SW480 (cell line): ENCODE results near the gene NKD2.

Source experiments
- DNase-seq: peaks from one replicate; pipeline ENCODE4 v3.0.0-alpha.2; 2016; ENCODE audit warnings: low spot score

NKD2 gene

DNA sequence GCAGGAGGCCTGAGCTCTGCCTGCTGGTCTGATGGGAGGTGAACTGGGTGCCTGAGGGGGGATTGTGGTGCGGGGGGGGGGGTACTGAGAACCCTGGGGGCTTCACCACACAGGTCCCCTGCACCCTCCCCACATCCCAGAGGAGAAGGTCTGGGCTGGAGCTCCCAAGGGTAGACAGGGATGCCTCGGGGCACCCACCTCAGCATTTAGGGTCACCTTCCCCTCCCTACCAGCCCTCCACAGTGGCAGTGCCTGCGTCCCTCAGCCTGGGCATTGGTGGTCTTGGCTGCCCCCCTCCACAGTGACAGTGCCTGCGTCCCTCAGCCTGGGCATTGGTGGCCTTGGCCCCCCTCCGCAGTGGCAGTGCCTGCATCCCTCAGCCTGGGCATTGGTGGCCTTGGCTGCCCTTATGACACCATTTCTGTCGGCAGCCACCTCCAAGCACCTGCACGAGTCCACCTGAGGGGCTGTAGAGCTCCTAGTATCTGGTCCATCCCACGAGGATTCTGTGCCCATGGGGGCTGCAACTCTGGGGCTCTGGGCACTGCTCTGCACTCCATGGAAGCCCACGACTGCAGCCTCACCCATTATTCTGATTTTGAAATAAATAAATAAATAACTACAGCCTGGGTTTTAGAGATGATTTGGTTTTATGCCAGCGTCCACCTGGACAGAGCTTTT lies 21.5 kb downstream of the NKD2 start:
- DNase-seq, result no peak

DNA sequence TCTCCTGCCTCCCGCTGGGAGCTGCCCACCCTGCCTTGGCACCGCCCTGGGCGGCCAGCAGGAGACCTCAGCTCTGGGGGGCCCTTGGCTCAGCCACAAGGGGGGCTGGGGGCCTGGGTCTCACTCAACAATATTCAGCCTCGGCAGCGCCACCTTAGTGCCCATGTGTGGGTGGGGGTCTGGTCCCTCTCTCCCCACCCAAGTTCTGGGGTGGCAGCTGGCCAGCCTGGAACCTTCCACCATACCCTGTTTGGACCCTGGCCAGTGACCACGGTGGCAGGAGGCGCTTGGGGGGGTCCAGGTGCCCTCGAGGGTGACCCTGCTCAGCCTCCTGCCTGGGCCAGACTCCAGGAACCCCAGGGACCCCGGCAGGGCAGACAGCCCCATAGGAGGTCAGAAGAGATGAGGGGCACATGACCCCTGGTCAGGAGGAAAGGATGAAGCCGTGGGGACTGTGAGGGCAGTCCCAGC lies 22.2 kb downstream of the NKD2 start:
- DNase-seq, result no peak

DNA sequence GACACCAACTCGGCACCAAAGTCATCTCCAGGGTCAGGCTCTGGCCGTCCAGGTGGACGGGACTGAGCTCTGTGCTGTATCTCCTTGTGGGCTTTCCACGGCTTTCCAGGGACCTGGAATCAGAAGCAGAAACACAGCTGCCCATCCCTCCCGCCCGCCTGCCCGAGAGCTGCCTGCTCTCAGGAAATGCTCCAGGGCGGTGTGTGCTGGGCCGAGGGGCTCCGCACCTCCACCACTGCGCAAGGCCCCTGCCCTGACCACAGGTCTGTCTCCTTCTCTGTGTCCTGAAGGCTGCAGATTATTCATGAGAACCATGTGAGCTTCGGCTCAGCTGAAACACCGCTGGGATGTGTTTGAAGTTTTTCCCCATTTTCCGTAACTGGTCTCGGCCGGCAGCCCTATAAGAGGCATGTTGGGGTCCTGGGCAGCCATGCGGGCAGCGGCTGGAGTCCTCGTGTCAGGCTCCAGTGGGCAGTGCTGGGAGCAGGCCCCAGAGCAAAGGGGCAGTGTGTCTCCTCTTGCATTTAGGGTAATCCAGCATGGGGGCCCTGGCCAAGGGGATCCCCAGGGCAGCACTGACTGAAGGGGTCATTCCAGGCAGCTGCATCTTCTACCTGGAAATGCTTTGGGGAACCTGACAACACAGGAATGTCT lies 22.8 kb downstream of the NKD2 start:
- DNase-seq, result no peak

DNA sequence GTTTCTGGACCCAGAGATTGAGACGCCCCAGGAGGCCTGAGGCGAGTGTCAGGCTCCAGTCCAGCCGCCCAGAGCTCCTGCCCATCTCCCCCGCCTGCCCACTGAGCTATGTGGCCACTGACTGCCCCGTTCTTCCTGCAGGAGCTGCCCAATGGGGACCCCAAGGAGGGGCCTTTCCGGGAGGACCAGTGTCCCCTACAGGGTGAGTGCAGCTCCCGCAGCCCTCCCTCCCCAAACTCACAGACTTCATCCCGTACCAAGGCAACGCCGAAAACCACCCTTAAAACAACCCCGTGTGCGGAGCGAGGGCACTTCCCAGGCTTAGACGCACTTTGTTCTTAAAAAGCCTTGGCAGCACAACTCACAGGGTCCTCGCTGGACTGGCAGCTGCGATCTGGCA lies 23.4 kb downstream of the NKD2 start:
- no peak for DNase-seq

DNA sequence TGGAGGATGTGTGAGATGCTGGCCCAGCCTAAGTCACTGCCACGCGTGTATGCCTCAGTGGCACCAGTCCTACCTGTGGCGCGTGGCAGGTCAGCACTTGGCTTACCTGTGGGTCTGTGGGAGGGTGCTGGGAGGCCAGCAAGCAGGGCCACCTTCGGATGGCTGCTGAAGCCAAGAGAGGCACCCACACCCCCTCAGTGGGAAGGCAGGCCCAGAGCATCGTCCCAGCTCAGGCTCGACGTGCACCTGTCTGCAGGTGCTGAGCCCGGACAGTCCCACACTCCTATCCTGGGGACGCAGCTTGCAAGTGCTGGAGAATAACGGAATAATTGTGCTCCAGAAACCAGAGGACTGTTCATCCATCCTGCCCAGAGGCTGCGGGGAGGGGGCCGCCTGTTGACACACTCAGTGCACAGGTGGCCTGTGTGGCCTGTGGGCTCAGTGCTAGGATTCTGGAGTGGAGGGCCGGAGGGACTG lies 24.0 kb downstream of the NKD2 start:
- DNase-seq, result no peak

DNA sequence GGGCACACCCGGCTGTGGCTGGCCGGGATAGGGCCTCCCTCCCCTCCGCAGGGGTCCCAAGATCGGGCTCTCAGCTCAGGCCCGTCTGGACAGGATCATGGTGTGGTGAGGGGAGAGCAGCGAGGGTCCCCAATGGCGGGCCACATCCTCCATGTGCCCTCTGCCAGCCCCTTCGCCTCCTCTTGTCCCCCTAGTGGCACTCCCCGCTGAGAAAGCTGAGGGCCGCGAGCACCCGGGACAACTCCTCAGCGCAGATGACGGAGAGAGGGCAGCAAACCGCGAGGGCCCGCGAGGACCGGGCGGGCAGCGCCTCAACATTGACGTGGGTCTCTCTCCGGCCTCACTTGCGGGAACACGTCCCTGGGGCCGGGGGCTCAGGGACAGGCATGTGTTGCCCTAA lies 24.6 kb downstream of the NKD2 start:
- DNase-seq, result no peak

DNA sequence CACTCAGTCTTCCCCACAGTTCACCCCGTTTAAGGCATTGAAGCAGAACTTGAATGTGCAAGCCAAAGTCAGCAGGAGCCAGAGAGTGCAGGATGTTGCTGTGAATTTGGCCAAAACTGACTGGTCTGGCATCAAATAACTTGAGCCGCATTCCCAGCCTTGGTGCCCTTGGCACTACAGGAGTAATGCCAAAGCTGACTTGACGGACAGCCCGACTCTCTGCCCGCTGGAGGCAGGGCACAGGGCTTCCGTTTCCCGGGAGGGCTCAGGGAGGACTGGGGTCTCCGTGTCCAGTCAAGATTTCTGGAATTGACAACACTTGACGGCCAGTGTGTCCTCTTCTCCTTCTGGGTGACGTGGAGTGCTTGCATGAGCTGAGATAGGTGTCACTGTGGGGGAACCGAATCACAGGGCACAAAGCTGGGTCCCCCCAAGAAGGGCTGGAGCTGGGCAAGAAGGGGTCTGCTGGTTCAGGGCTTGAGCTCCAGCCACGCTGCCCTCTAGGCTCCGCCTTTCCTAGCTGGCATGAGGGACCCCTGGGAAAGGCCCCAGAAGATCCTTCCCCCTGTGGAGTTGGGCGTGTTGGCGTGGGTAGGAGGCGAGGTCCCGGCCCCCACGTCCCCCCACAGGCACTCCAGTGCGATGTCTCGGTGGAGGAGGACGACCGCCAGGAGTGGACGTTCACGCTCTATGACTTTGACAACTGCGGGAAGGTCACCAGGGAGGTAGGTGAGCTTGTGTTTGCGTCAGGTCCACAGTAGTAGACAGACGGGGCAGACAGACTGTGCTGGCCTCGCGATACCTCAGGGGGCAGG lies 25.2 kb downstream of the NKD2 start:
- DNase-seq, result no peak

DNA sequence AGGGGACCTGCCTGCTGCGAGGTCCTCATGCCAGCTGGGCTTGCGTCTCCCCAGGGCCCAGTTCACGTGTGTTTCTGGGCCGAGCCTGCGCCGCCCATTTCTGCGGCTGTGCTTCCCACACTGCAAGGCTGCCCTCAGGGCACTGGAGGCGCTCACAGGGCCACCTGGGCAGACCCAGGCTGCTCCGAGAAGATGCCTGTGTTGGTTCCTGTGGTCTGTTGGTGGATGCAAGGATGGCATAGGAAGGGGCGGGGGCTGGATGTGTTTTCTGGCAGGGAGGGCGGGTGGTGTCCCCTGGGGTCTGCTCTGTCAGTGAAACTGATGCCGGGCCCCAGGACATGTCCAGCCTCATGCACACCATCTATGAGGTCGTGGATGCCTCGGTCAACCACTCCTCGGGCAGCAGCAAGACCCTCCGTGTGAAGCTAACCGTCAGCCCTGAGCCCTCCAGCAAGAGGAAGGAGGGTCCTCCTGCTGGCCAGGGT lies 25.9 kb downstream of the NKD2 start:
- DNase-seq, result no peak

DNA sequence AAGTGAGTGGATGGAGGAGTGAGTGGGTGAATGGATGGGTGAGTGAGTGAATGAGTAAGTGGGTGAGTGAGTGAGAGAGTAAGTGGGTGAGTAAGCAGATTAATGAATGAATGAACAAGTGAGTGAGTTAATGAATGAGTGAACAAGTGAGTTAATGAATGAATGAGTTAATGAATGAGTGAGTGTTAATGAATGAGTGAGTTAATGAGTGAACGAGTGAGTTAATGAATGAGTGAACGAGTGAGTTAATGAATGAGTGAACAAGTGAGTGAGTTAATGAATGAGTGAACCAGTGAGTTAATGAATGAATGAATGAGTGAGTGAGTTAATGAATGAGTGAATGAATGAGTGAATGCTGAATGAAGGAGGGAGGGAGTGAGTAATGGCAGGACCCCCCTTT lies 26.4 kb downstream of the NKD2 start:
- DNase-seq, result no peak

DNA sequence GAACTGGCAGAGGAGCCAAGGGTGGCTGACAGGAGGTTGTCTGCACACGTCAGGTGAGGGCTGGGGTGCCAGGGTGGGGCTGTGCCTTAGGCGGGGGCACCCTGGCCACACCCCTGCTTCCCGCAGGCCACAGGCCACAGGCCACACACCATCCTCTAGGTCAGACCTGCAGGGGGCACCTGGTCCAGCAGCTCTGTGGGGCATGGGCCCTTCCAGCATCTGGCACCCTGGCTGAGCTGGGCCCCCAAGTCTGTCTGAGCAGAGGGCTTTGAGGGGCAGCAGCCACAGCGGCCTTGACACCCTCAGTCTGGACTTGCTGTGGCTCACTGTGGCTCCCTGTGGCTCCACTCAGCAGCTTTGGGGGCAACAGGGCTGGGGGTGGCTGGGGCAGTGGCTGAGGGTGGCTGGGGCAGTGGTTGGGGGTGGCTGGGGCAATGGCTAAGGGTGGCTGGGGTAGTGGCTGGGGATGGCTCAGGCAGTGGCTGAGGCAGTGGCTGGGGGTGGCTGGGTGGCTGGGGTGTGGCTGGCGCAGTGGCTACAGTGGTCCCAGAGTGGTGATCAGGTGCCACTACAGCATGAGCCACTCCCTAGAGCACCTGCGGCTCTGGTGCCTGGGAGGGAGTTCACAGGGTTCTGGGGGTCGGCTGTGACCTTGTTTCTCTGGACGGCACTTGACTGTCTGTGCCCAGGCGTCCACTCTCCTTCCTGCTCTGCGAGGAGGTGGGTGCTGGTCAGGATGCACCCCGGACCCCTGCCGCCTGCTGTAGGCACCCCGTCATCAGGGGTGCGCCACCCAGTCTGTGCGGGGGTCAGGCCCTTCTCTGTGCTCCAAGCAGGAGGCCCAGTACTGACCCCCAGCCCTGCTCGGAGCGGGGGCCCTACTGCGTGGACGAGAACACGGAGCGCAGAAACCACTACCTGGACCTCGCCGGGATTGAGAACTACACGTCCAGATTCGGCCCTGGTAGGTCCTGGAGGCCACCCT lies 27.1 kb downstream of the NKD2 start:
- DNase-seq, result no peak

DNA sequence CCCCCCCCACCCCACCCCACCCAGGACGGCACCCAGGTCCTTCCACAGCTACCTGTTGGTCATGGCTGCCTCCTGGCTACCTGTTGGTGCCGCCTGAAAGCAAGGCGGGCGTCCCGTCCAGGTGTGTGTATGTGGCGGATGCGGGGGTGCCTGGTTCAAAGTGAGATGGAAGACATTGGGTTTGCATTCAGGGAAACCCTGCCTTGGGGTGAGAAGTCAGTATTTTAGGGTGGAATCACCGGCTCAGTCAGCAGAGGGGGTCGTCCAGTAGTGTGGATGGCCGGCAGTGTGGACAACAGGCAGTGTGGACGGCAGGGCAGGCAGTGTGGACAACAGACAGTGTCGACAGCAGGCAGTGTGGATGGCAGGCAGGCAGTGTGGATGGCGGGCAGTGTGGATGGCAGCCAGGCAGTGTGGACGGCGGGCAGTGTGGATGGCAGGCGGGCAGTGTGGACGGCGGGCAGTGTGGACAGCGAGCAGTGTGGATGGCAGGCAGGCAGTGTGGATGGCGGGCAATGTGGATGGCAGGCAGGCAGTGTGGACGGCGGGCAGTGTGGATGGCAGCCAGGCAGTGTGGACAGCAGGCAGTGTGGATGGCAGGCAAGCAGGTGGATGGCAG lies 28.0 kb downstream of the NKD2 start:
- DNase-seq, result no peak

DNA sequence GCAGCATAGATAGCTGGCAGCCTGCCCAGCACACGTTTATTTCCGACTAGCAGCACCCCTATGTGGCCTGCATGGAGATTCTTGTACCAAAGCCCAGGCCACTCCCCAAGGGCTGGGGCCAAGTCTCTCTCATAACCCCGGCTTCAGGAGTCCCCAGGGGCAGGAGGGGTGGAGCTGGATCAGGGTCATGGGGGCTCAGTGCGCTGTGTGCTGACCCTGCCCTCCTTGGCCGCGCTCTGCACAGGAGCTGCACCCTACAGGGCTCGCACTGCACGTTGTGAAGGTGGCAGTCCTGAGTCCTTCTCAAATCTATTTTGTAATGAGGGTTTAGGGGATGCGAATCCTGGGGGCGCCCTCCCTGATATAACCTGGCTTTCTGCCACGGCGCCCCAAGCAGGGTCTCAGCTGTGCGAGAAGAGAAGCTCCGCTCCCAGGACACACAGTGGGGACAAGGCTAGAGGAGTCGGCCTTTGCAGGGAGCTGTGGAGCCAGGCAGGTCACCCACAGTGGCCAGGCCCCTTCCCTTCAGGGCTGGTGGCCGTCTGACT lies 28.6 kb downstream of the NKD2 start:
- DNase-seq, result no peak

DNA sequence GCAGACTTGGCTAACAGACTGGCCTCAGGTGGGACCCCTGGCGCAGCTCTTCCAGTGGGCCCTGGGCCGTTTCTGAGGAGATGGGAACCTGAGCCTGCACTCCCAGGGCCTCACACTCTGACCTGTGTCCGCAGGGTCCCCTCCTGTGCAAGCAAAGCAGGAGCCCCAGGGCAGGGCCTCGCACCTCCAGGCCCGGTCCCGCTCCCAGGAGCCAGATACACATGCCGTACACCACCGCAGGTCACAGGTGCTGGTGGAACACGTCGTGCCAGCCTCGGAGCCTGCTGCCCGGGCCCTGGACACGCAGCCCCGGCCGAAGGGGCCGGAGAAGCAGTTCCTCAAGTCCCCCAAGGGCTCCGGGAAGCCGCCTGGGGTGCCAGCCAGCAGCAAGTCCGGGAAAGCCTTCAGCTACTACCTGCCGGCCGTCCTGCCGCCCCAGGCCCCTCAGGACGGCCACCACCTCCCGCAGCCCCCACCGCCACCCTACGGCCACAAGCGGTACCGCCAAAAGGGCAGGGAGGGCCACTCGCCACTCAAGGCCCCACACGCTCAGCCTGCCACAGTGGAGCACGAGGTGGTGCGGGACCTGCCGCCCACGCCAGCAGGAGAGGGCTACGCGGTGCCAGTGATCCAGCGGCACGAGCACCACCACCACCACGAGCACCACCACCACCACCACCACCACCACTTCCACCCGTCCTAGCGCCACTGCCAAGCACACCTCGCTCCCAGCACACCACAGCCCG lies 29.2 kb downstream of the NKD2 start:
- DNase-seq, result no peak

DNA sequence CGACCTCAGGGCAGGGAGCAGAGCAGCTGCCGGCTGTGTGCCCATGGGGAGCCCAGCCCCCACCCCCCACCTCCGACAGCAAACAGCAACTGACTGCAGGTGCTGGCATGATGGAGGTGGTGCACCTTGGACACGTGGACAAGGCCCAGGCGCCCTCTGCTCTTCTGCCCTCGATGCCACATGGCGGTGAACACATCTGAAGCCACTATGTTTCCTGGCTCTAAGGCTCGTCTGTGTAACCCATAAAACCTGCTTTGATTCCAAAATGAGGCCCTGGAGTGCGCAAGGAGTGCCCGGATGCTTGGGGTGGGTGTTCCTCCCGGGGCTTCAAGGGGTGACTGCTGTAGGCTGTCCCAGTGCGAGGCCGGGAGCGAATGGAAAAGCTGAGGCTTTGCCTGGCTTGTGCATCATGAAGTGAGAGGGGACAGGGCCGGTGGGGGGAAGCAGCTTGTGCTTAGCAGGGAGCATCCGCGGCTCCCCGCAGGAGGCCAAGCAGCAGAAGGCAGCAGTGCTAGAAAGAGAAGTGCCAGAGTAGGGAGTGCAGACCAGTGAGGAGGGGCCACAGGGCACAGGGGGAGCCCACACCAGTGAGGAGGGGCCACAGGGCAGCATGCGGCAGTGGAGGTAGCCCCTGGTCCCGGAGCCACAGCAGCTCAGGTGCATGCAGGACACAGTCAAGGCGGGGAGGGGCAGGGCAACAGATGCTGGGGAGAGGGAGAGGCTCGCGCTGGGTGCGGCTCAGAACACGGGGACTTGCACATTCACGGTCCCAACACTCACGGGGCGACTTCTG lies 30.0 kb downstream of the NKD2 start:
- DNase-seq, result no peak

DNA sequence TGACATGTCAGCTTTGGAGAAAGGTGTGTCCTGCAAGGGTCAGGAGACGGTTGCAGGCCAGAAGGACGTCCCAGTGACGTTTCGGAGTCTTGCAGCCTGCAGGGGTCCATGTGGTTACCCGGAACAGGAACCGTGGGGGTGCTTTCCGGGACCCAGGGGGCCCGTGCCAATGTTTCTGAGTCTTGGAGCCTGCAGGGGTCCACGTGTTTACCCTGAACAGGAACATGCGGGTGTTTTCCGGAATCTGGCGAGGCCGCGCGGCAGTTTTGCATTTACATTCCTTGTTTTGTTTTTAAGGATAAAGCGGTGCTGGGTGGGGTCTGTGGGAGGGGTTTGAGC lies 30.6 kb downstream of the NKD2 start:
- no peak for DNase-seq

DNA sequence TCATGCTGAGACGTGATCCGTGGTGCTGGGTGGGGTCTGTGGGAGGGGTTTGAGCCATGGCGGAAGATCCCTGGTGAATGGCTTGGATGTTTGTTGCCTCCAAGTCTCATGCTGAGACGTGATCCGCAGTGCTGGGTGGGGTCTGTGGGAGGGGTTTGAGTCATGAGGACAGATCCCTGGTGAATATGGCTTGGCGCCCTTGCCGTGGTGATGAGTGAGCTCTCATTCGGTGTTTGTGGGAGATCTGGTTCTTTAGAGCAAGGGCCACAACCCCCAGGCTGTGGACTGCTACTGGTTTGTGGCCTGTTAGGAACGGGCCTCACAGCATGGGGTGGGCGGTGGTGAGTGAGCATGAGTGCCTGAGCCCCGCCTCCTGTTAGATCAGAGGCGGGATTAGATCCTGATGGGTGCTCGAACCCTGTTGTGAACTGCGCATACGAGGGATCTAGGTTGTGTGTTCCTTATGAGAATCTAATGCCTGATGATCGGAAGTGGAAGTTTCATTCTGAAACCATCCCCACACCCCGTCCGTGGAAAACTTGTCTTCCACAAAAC lies 31.2 kb downstream of the NKD2 start:
- DNase-seq, result no peak

DNA sequence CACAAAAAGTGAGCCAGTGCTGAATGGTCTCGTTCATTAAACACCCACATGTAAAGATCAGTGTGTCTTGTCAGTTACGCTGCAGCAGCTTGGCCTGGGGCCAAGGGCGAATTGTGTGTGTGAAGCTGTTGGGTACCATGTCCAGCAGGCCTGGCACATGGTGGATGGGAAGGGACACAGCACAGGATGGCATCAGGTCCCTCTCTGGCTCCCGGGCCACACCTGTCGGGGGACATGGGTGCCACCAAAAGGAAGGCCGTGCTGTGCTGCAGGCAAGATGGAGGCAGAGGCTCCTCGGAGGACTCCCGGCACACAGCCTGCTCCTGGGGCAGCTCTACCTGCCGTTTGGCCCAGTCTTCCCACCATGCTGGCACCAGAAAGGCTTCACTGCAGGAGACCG lies 32.0 kb downstream of the NKD2 start:
- no peak for DNase-seq

DNA sequence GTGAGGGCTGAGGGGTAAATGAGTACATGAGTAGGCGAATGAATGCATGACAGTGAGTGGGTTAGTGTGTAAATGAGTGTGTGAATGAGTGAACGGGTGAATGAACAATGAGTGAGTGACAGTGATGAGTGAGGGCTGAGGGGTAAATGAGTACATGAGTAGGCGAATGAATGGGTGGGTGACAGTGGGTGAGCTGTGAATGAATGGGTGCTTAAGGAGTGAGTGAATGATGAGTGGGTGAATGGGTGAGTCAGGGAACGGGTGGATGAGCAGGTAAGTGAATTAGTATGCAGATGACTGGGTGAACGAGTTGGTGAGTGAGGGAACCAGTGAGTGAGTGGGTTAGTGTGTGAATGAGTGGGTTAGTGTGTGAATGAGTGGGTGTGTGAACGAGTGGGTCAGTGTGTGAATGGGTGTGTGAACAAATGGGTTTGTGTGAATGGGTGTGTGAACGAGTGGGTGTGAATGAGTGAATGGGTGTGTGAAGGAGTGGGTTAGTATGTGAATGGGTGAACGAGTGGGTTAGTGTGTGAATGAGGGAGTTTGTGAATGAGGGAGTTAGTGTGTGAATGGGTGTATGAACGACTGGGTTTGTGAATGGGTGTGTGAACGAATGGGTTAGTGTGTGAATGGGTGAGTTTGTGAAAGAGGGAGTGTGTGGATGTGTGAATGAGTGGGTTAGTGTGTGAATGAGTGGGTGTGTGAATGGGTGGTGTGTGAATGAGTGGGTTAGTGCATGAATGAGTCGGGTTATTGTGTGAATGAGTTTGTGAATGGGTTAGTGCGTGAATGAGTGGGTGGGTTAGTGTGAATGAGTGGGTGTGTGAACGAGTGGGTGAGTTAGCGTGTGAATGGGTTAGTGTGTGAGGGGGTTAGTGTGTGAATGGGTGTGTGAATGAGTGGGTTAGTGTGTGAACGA lies 32.9 kb downstream of the NKD2 start:
- no peak for DNase-seq
